H9 (cell line): ENCODE data around the gene PLB1. TPM values are rescaled to one million over a fixed set of nuclear protein-coding genes. Genes with fewer than 3 reads are reported as not detected.

Source experiments
- DNase-seq: peaks from one replicate; pipeline ENCODE4 v3.0.0-alpha.2; 2017
- H2AFZ ChIP-seq: one replicate; pipeline ENCODE4 v1.6.1; 2013; ENCODE audit warnings: mild to moderate bottlenecking, low read length, control low read depth, moderate library complexity
- H2AK5ac ChIP-seq: 2 replicates; pipeline ENCODE4 v1.6.1; 2013; ENCODE audit warnings: low read length, control low read depth, mixed read lengths; ENCODE audit not compliant: insufficient read length
- H2BK120ac ChIP-seq: one replicate; pipeline ENCODE4 v1.6.1; 2013; ENCODE audit warnings: low read depth, mild to moderate bottlenecking, low read length, control low read depth, inconsistent platforms; ENCODE audit not compliant: poor library complexity, severe bottlenecking
- H2BK12ac ChIP-seq: 2 replicates; pipeline ENCODE4 v1.6.1; 2013; ENCODE audit warnings: low read length, control low read depth, mixed read lengths, low read depth; ENCODE audit not compliant: insufficient read length
- H2BK15ac ChIP-seq: 2 replicates; pipeline ENCODE4 v1.6.1; 2013; ENCODE audit warnings: low read depth, low read length, control low read depth
- H2BK20ac ChIP-seq: one replicate; pipeline ENCODE4 v1.6.1; 2013; ENCODE audit warnings: low read depth, mild to moderate bottlenecking, low read length, control low read depth, inconsistent platforms; ENCODE audit not compliant: poor library complexity, severe bottlenecking
- H2BK5ac ChIP-seq: 2 replicates; pipeline ENCODE4 v1.6.1; 2013; ENCODE audit warnings: low read length, control low read depth, mixed read lengths; ENCODE audit not compliant: insufficient read length
- H3K14ac ChIP-seq: 2 replicates; pipeline ENCODE4 v1.6.1; 2013; ENCODE audit warnings: low read length, control low read depth; ENCODE audit not compliant: insufficient read depth
- H3K18ac ChIP-seq: 2 replicates; pipeline ENCODE4 v1.6.1; 2013; ENCODE audit warnings: low read depth, mild to moderate bottlenecking, mixed read lengths, low read length, control low read depth; ENCODE audit not compliant: insufficient read length
- H3K23ac ChIP-seq: 2 replicates; pipeline ENCODE4 v1.6.1; 2013; ENCODE audit warnings: low read length, control low read depth, mixed read lengths, low read depth; ENCODE audit not compliant: insufficient read length
- H3K23me2 ChIP-seq: 2 replicates; pipeline ENCODE4 v1.6.1; 2013; ENCODE audit warnings: low read depth, mild to moderate bottlenecking, mixed read lengths, low read length, control low read depth; ENCODE audit not compliant: insufficient read length, poor library complexity, severe bottlenecking
- H3K27ac ChIP-seq: 2 replicates; pipeline ENCODE4 v1.5.1; 2013; ENCODE audit warnings: low read length, control low read depth, mixed read lengths, low read depth; ENCODE audit not compliant: insufficient read length
- H3K27me3 ChIP-seq: 2 replicates; pipeline ENCODE4 v1.6.1; 2013; ENCODE audit warnings: low read length, control low read depth, inconsistent platforms; ENCODE audit not compliant: insufficient read depth
- H3K4ac ChIP-seq: 2 replicates; pipeline ENCODE4 v1.6.1; 2013; ENCODE audit warnings: low read depth, mild to moderate bottlenecking, control low read depth, inconsistent platforms, low read length, moderate library complexity
- H3K4me1 ChIP-seq: 2 replicates; pipeline ENCODE4 v1.6.1; 2013; ENCODE audit warnings: low read length, control low read depth, inconsistent platforms; ENCODE audit not compliant: insufficient read depth
- H3K4me2 ChIP-seq: 2 replicates; pipeline ENCODE4 v1.6.1; 2013; ENCODE audit warnings: low read length, control low read depth, mixed read lengths; ENCODE audit not compliant: insufficient read length, insufficient read depth
- H3K56ac ChIP-seq: 2 replicates; pipeline ENCODE4 v1.6.1; 2013; ENCODE audit warnings: low read depth, mild to moderate bottlenecking, mixed read lengths, low read length, control low read depth; ENCODE audit not compliant: insufficient read length
- H3K79me1 ChIP-seq: 2 replicates; pipeline ENCODE4 v1.6.1; 2013; ENCODE audit warnings: low read depth, mild to moderate bottlenecking, moderate library complexity, low read length, control low read depth, inconsistent platforms; ENCODE audit not compliant: insufficient read depth, poor library complexity, severe bottlenecking
- H3K79me2 ChIP-seq: 2 replicates; pipeline ENCODE4 v1.6.1; 2013; ENCODE audit warnings: low read length, control low read depth, inconsistent platforms; ENCODE audit not compliant: insufficient read depth
- H3K9ac ChIP-seq: 2 replicates; pipeline ENCODE4 v1.6.1; 2013; ENCODE audit warnings: low read length, control low read depth, mixed read lengths; ENCODE audit not compliant: insufficient read length; ENCODE audit errors: extremely low read depth
- H3K9me3 ChIP-seq: one replicate; pipeline ENCODE4 v1.6.1; 2013; ENCODE audit warnings: low read depth, low read length, inconsistent platforms; ENCODE audit not compliant: control insufficient read depth
- H3T11ph ChIP-seq: one replicate; pipeline ENCODE4 v1.6.1; 2013; ENCODE audit warnings: mild to moderate bottlenecking, low read length, control low read depth, inconsistent platforms
- H4K20me1 ChIP-seq: one replicate; pipeline ENCODE4 v1.6.1; 2013; ENCODE audit not compliant: control insufficient read depth, insufficient read length, insufficient read depth
- H4K5ac ChIP-seq: 2 replicates; pipeline ENCODE4 v1.6.1; 2013; ENCODE audit warnings: low read depth, mild to moderate bottlenecking, mixed read lengths, low read length, control low read depth; ENCODE audit not compliant: insufficient read length
- H4K8ac ChIP-seq: replicated peaks from 2 replicates; pipeline ENCODE4 v1.6.1; 2013; ENCODE audit warnings: low read length, control low read depth, mixed read lengths, low read depth; ENCODE audit not compliant: insufficient read length
- H4K91ac ChIP-seq: 2 replicates; pipeline ENCODE4 v1.6.1; 2013; ENCODE audit warnings: low read depth, mild to moderate bottlenecking, moderate library complexity, mixed read lengths, low read length, control low read depth; ENCODE audit not compliant: insufficient read length
- H3K27ac Mint-ChIP-seq, 3 experiments: 2 replicates in 2 of 3; 3 replicates in 1 of 3; pipeline ENCODE4 v1.8.0; 2020 to 2021; ENCODE audit warnings: mixed read lengths in 3 of 3, mild to moderate bottlenecking in 1 of 3, moderate library complexity in 1 of 3
- H3K27me3 Mint-ChIP-seq: 2 replicates; pipeline ENCODE4 v1.8.0; 2021; ENCODE audit warnings: low read depth, mild to moderate bottlenecking, moderate library complexity, mixed read lengths
- H3K36me3 Mint-ChIP-seq, 3 experiments: 2 replicates in 2 of 3; 3 replicates in 1 of 3; pipeline ENCODE4 v1.8.0; 2020 to 2021; ENCODE audit warnings: low read depth in 3 of 3, mixed read lengths in 3 of 3; ENCODE audit not compliant: insufficient read depth in 1 of 3
- H3K4me1 Mint-ChIP-seq, 2 experiments: 2 replicates each; pipeline ENCODE4 v1.8.0; 2020; ENCODE audit warnings: mixed read lengths in 2 of 2
- H3K4me3 Mint-ChIP-seq, 2 experiments: 2 replicates in 1 of 2; 3 replicates in 1 of 2; pipeline ENCODE4 v1.8.0; 2020 to 2021; ENCODE audit warnings: mild to moderate bottlenecking in 2 of 2, mixed read lengths in 2 of 2, moderate library complexity in 1 of 2
- H3K9me3 Mint-ChIP-seq, 2 experiments: 2 replicates in 1 of 2; 3 replicates in 1 of 2; pipeline ENCODE4 v1.8.0; 2020; ENCODE audit warnings: mild to moderate bottlenecking in 2 of 2, mixed read lengths in 2 of 2, moderate library complexity in 1 of 2
- WGBS: extraction: QIAGEN DNeasy Blood & Tissue Kit; methylation state at CpG from one replicate; pipeline ENCODE4 v1.1.7; 2013; ENCODE audit warnings: missing lambda C conversion rate, low lambda C conversion rate, mixed read lengths; ENCODE audit not compliant: insufficient read length; ENCODE audit errors: extremely low coverage; 5-methylcytosine and 5-hydroxymethylcytosine counted together
- long read RNA-seq: library from polyadenylated mRNA; unstranded; transcript quantifications from one replicate; pipeline ENCODE4 v2.0.0, GENCODE V29; 2020
- total RNA-seq: library from RNA; stranded (reverse); gene quantifications from 2 replicates; pipeline ENCODE4 v1.2.1, GENCODE V29; 2021
- TF ChIP-seq, protein P1 (sequence below): fragments of 200-600 bp; sonication (generic); conservative IDR thresholded peaks from 3 replicates; pipeline ENCODE4 v1.8.0; 2021; ENCODE audit warnings: antibody characterized with exemption, mild to moderate bottlenecking

The PLB1 gene, protein sequence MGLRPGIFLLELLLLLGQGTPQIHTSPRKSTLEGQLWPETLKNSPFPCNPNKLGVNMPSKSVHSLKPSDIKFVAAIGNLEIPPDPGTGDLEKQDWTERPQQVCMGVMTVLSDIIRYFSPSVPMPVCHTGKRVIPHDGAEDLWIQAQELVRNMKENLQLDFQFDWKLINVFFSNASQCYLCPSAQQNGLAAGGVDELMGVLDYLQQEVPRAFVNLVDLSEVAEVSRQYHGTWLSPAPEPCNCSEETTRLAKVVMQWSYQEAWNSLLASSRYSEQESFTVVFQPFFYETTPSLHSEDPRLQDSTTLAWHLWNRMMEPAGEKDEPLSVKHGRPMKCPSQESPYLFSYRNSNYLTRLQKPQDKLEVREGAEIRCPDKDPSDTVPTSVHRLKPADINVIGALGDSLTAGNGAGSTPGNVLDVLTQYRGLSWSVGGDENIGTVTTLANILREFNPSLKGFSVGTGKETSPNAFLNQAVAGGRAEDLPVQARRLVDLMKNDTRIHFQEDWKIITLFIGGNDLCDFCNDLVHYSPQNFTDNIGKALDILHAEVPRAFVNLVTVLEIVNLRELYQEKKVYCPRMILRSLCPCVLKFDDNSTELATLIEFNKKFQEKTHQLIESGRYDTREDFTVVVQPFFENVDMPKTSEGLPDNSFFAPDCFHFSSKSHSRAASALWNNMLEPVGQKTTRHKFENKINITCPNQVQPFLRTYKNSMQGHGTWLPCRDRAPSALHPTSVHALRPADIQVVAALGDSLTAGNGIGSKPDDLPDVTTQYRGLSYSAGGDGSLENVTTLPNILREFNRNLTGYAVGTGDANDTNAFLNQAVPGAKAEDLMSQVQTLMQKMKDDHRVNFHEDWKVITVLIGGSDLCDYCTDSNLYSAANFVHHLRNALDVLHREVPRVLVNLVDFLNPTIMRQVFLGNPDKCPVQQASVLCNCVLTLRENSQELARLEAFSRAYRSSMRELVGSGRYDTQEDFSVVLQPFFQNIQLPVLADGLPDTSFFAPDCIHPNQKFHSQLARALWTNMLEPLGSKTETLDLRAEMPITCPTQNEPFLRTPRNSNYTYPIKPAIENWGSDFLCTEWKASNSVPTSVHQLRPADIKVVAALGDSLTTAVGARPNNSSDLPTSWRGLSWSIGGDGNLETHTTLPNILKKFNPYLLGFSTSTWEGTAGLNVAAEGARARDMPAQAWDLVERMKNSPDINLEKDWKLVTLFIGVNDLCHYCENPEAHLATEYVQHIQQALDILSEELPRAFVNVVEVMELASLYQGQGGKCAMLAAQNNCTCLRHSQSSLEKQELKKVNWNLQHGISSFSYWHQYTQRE (N-terminal part only)
- total RNA-seq, result 0.42 TPM in 1 of 2 replicates, not detected in the other
- long read RNA-seq, partial matches to known transcripts, result 1 of 1 reads
- long read RNA-seq, other reads (novel, unspliced or antisense), result 0 of 1 reads

DNA sequence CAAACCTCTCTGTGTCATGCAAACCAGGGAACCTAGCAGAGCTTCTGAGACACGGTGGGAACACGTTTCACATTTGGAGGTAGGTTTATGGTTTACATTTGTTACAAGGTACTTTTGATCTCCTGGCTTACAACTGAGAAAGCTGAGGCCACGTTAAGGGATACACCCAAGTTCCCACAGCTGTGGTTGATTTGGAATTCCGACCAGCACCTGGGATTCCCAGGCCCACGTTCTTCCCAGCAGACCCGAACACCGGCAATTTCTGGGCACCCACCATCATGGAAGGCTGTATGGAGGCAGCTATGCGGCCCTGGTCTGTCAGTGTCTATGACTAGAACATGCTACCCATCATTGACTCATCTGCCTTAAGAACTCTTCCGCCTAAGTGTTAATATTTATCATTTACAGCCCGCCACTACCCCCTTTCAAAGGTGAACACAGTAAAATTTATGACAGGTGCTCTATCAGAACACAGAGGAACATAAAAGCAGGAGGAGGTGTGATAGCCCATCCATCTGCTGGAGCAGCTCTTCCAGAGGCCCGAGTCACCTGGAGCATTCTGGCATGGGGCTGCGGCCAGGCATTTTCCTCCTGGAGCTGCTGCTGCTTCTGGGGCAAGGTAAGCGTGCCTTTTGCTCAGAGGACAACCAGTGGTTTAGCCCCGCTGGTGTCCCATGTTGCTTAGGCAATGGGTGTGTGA is at the start of gene PLB1:
PLB1 (plus strand) TSS at position 510 of the 700 bp plus-strand sequence; CDS start at position 565, 55 bp downstream.
- H3K23ac ChIP-seq, result no peak within 1 kb of the TSS
- no peak within 1 kb of the TSS for H2BK5ac ChIP-seq
- no peak within 1 kb of the TSS for H2AFZ ChIP-seq
- H3K27me3 ChIP-seq, result no peaks in the 10 kb centered on the region
- no peak within 1 kb of the TSS for H3K14ac ChIP-seq
- H3K4me1 ChIP-seq, result no peaks in the 10 kb centered on the region
- H2BK120ac ChIP-seq, result no peak within 1 kb of the TSS
- H3K4me2 ChIP-seq, result no peak within 1 kb of the TSS
- Mint-ChIP-seq H3K27ac (no peak within 1 kb of the TSS; a peak in 1 of 7 replicates), H3K9me3 (no peaks in the 10 kb centered on the region), H3K4me1 (no peaks in the 10 kb centered on the region), H3K36me3 (no peaks in the 10 kb centered on the region), H3K27me3 (peaks cover 4% of the 10 kb centered on the region), H3K4me3 (no peak within 1 kb of the TSS)
- no peak within 1 kb of the TSS for H3T11ph ChIP-seq
- no peak within 1 kb of the TSS for H4K8ac ChIP-seq
- no peak within 1 kb of the TSS for H3K18ac ChIP-seq
- no peaks in the 10 kb centered on the region for H3K79me2 ChIP-seq
- H3K4ac ChIP-seq, result no peak within 1 kb of the TSS
- H4K20me1 ChIP-seq, result no peaks in the 10 kb centered on the region
- H3K9me3 ChIP-seq, result no peaks in the 10 kb centered on the region
- no peak within 1 kb of the TSS for H4K91ac ChIP-seq
- H4K5ac ChIP-seq, result no peak within 1 kb of the TSS
- no peaks in the 10 kb centered on the region for H3K79me1 ChIP-seq
- H2BK12ac ChIP-seq, result no peak within 1 kb of the TSS
- DNase-seq, result no peak
- no peak within 1 kb of the TSS for H3K9ac ChIP-seq
- no peak within 1 kb of the TSS for H2BK20ac ChIP-seq
- no peak within 1 kb of the TSS for H3K56ac ChIP-seq
- H3K27ac ChIP-seq, result no peak within 1 kb of the TSS
- H2BK15ac ChIP-seq, result no peak within 1 kb of the TSS
- no peaks in the 10 kb centered on the region for H3K23me2 ChIP-seq
- TF ChIP-seq, protein P1, sequence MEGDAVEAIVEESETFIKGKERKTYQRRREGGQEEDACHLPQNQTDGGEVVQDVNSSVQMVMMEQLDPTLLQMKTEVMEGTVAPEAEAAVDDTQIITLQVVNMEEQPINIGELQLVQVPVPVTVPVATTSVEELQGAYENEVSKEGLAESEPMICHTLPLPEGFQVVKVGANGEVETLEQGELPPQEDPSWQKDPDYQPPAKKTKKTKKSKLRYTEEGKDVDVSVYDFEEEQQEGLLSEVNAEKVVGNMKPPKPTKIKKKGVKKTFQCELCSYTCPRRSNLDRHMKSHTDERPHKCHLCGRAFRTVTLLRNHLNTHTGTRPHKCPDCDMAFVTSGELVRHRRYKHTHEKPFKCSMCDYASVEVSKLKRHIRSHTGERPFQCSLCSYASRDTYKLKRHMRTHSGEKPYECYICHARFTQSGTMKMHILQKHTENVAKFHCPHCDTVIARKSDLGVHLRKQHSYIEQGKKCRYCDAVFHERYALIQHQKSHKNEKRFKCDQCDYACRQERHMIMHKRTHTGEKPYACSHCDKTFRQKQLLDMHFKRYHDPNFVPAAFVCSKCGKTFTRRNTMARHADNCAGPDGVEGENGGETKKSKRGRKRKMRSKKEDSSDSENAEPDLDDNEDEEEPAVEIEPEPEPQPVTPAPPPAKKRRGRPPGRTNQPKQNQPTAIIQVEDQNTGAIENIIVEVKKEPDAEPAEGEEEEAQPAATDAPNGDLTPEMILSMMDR, result no peak
- WGBS, result no CpG with 5 or more reads among the region's 14 CpGs
- H2AK5ac ChIP-seq, result no peak within 1 kb of the TSS
